Loucy (cell line): Measurements from ENCODE around the gene MYO1E.

ENCODE experiments used
- H2AFZ ChIP-seq: fragments of 200-600 bp; sonication (generic); 2 replicates; pipeline ENCODE4 v1.6.0; 2016; ENCODE audit warnings: antibody characterized with exemption, mild to moderate bottlenecking, low read length, moderate library complexity
- H3F3A ChIP-seq: fragments of 200-600 bp; 2 replicates; pipeline ENCODE4 v1.6.0; 2016; ENCODE audit warnings: antibody characterized with exemption, low read depth, mild to moderate bottlenecking
- H3K27me3 ChIP-seq: fragments of 200-600 bp; sonication (generic); 2 replicates; pipeline ENCODE4 v1.6.1; 2014; ENCODE audit warnings: low read length, mild to moderate bottlenecking; ENCODE audit not compliant: insufficient read depth, poor library complexity, severe bottlenecking
- H3K36me3 ChIP-seq: fragments of 200-600 bp; sonication (generic); 2 replicates; pipeline ENCODE4 v1.6.1; 2016; ENCODE audit warnings: low read length; ENCODE audit not compliant: insufficient read depth
- H3K4me1 ChIP-seq: fragments of 200-600 bp; sonication (generic); 2 replicates; pipeline ENCODE4 v1.5.1; 2014; ENCODE audit warnings: low read length, mild to moderate bottlenecking; ENCODE audit not compliant: insufficient read depth, poor library complexity, severe bottlenecking
- H3K4me2 ChIP-seq: fragments of 200-600 bp; sonication (generic); 2 replicates; pipeline ENCODE4 v1.6.0; 2014; ENCODE audit warnings: antibody characterized with exemption, low read length, low read depth, mild to moderate bottlenecking; ENCODE audit not compliant: poor library complexity, severe bottlenecking
- H3K4me3 ChIP-seq: fragments of 200-600 bp; sonication (generic); 2 replicates; pipeline ENCODE4 v1.5.1; 2014; ENCODE audit warnings: low read length, mild to moderate bottlenecking, mixed read lengths; ENCODE audit not compliant: poor library complexity, severe bottlenecking
- H3K79me2 ChIP-seq: fragments of 200-600 bp; sonication (generic); 2 replicates; pipeline ENCODE4 v1.6.1; 2014; ENCODE audit warnings: low read length; ENCODE audit not compliant: insufficient read depth
- H3K9ac ChIP-seq: fragments of 200-600 bp; sonication (generic); 2 replicates; pipeline ENCODE4 v1.6.0; 2014; ENCODE audit warnings: mild to moderate bottlenecking, low read depth, low read length, moderate library complexity; ENCODE audit not compliant: poor library complexity, severe bottlenecking
- H3K9me2 ChIP-seq: fragments of 200-600 bp; sonication (generic); replicated peaks from 2 replicates; pipeline ENCODE4 v1.6.1; 2016; ENCODE audit warnings: low read depth, low read length, mixed read lengths
- H3K9me3 ChIP-seq: fragments of 200-600 bp; sonication (generic); 2 replicates; pipeline ENCODE4 v1.6.1; 2014; ENCODE audit warnings: mild to moderate bottlenecking, antibody characterized with exemption, low read length, low read depth; ENCODE audit not compliant: insufficient read depth
- H4K20me1 ChIP-seq: fragments of 200-600 bp; sonication (generic); 2 replicates; pipeline ENCODE4 v1.6.0; 2014; ENCODE audit warnings: antibody characterized with exemption, low read length, mild to moderate bottlenecking; ENCODE audit not compliant: insufficient read depth, poor library complexity, severe bottlenecking
- CTCF ChIP-seq: fragments of 200-600 bp; sonication (generic); conservative IDR thresholded peaks from 2 replicates; pipeline ENCODE4 v1.5.1; 2014; ENCODE audit warnings: mild to moderate bottlenecking, antibody characterized with exemption, low read length
- EZH2phosphoT487 ChIP-seq: fragments of 200-600 bp; IDR thresholded peaks from 2 replicates; pipeline ENCODE4 v1.6.1; 2018; ENCODE audit warnings: antibody characterized with exemption, mild to moderate bottlenecking, moderate library complexity, borderline replicate concordance

MYO1E gene

DNA sequence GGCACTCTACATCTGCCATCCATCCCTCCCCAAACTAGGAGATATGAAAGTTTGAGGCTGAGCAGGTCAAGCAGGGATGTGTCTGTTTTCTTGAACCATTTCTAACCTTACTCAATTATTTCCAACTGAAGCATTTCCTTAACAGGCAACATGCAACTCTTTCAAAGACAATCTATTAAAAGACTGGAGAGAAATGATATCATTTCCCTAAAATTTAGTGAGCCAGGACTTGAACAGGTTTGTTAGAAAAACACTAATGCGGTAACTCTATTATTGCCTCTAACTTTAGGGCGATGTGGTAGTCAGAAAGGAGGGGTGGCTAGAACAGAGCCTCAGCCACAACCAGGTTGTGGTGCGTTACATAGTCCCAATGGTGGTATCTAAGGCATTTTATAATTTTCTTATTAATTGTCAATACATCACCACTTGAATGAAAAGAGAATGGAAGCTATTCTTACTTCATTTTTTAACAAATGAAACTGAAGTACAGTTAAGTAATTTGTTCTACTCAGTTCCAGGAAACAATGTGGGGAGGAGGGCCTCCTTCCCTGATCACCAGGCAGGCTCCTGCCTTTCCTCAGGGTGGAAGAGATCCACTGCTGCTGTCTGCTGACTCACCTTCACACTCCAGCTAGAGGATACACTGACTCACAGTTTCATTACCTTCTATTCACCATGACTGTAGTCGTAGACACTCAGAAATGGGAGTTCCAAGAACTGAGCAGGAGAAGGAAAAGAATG, 22.8 kb downstream of the MYO1E start:
- Histone ChIP-seq H4K20me1 (no peaks in the 10 kb centered on the region), H3K9me3 (no peaks in the 10 kb centered on the region), H3K9me2 (no peaks in the 10 kb centered on the region), H3K9ac (no peak overlapping the region), H3F3A (no peaks in the 10 kb centered on the region), H3K4me1 (peaks cover 9% of the 10 kb centered on the region), H3K4me3 (no peak overlapping the region), H3K4me2 (no peak overlapping the region), H2AFZ (no peak overlapping the region), H3K36me3 (no peaks in the 10 kb centered on the region), H3K27me3 (no peaks in the 10 kb centered on the region), H3K79me2 (no peaks in the 10 kb centered on the region)
- TF ChIP-seq EZH2phosphoT487 = no peak
- no peak for TF ChIP-seq CTCF

DNA sequence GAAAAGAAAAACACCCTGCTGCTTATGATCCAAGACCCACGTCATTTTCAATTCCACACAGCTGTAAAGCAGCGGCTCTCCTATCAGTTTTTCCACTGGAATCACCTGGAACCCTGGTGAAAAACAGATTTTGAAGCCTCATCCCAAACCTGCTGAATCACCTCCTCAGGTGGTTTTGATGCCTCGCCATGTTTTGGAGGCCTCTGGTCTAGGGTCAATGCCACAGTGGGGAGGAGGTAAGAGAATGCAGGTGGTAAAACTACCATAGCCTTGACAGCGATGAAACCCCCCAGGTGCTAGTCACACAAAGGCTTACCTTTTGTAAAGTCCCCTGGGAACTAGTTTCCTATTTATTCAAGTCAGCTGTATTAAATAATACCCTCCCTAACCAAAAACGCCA, 24.8 kb downstream of the MYO1E start:
- H3K9ac ChIP-seq = no peak overlapping the region

GRCh38 chr15:59346951-59347350, 25.7 kb downstream of the MYO1E start:
- Histone ChIP-seq H2AFZ (no peak overlapping the region), H3K4me3 (no peak overlapping the region), H3K4me1 (no peaks in the 10 kb centered on the region), H3K27me3 (no peaks in the 10 kb centered on the region), H3K9me3 (no peaks in the 10 kb centered on the region), H3K9me2 (no peaks in the 10 kb centered on the region), H3K36me3 (no peaks in the 10 kb centered on the region), H3F3A (no peaks in the 10 kb centered on the region), H3K79me2 (no peaks in the 10 kb centered on the region), H3K9ac (no peak overlapping the region), H3K4me2 (no peak overlapping the region), H4K20me1 (no peaks in the 10 kb centered on the region)
- TF ChIP-seq CTCF (no peak), EZH2phosphoT487 (no peak)

More for the DNA sequence above, 24.8 kb downstream of the MYO1E start:
- no peak overlapping the region for H2AFZ ChIP-seq
- H3K4me1 ChIP-seq = no peaks in the 10 kb centered on the region
- TF ChIP-seq CTCF = no peak
- no peak for TF ChIP-seq EZH2phosphoT487
- H3K79me2 ChIP-seq = no peaks in the 10 kb centered on the region
- H3K4me3 ChIP-seq = no peak overlapping the region
- H3K36me3 ChIP-seq = no peaks in the 10 kb centered on the region
- H4K20me1 ChIP-seq = no peaks in the 10 kb centered on the region
- no peaks in the 10 kb centered on the region for H3K9me2 ChIP-seq
- no peaks in the 10 kb centered on the region for H3K27me3 ChIP-seq
- no peak overlapping the region for H3K4me2 ChIP-seq
- no peaks in the 10 kb centered on the region for H3F3A ChIP-seq
- no peaks in the 10 kb centered on the region for H3K9me3 ChIP-seq
